Smooth muscle cell (in vitro differentiated cells): ENCODE data around the gene PATJ. TPM values are rescaled to one million over a fixed set of nuclear protein-coding genes. Genes with fewer than 3 reads are reported as not detected.
A peak's percentile ranks its signal among the peaks of the same experiment; 100 is the strongest.

ENCODE experiments used
- DNase-seq: peaks from one replicate; lab custom pipeline; 2025; ENCODE audit not compliant: unreplicated experiment; lab: John Stamatoyannopoulos, UW
- H2AFZ ChIP-seq: fragments of 200-600 bp; sonication (generic); 2 replicates; pipeline ENCODE4 v1.6.0; 2016; ENCODE audit warnings: antibody characterized with exemption, low read depth, mild to moderate bottlenecking
- H3F3A ChIP-seq: fragments of 200-600 bp; sonication (generic); 2 replicates; pipeline ENCODE4 v1.6.0; 2017; ENCODE audit warnings: antibody characterized with exemption, low read depth
- H3K27ac ChIP-seq: fragments of 200-600 bp; sonication (generic); 2 replicates; pipeline ENCODE4 v1.5.1; 2016; ENCODE audit warnings: low read depth, mild to moderate bottlenecking
- H3K27me3 ChIP-seq: fragments of 200-600 bp; sonication (generic); 2 replicates; pipeline ENCODE4 v1.6.1; 2016; ENCODE audit warnings: low read depth, mild to moderate bottlenecking
- H3K36me3 ChIP-seq: fragments of 200-600 bp; sonication (generic); 2 replicates; pipeline ENCODE4 v1.5.1; 2016; ENCODE audit warnings: low read depth
- H3K4me1 ChIP-seq: fragments of 200-600 bp; sonication (generic); 2 replicates; pipeline ENCODE4 v1.5.1; 2016; ENCODE audit warnings: low read depth
- H3K4me2 ChIP-seq: fragments of 200-600 bp; sonication (generic); 2 replicates; pipeline ENCODE4 v1.6.0; 2016; ENCODE audit warnings: mild to moderate bottlenecking
- H3K4me3 ChIP-seq: fragments of 200-600 bp; sonication (generic); 2 replicates; pipeline ENCODE4 v1.5.1; 2016; ENCODE audit warnings: mild to moderate bottlenecking
- H3K79me2 ChIP-seq: fragments of 200-600 bp; sonication (generic); 2 replicates; pipeline ENCODE4 v1.6.0; 2016; ENCODE audit warnings: low read depth, mild to moderate bottlenecking
- H3K9ac ChIP-seq: fragments of 200-600 bp; sonication (generic); 2 replicates; pipeline ENCODE4 v1.6.0; 2016; ENCODE audit warnings: low read depth
- H3K9me3 ChIP-seq: fragments of 200-600 bp; sonication (generic); replicated peaks from 2 replicates; pipeline ENCODE4 v1.5.1; 2016; ENCODE audit warnings: low read depth
- H4K20me1 ChIP-seq: fragments of 200-600 bp; sonication (generic); 2 replicates; pipeline ENCODE4 v1.6.0; 2016; ENCODE audit warnings: low read depth
- WGBS: methylation state at CpG from one replicate; pipeline ENCODE4 v1.1.7; 2016; ENCODE audit warnings: low lambda C conversion rate; 5-methylcytosine and 5-hydroxymethylcytosine counted together
- polyA plus RNA-seq: library from polyadenylated mRNA; unstranded; fragments of >200 nt; fragmentation: Nextera tagmentation; extraction: Ambion mirVana; gene quantifications from 2 replicates; pipeline ENCODE4 v1.2.1, GENCODE V29; 2016
- total RNA-seq: library from RNA; depleted of rRNA; stranded (reverse); fragments of >200 nt; gene quantifications from 2 replicates; pipeline ENCODE4 v1.2.3, GENCODE V29; 2014
- TF ChIP-seq, protein P1 (sequence below): fragments of 200-600 bp; sonication (generic); IDR thresholded peaks from 2 replicates; pipeline ENCODE4 v1.5.1; 2017; ENCODE audit warnings: borderline replicate concordance, mild to moderate bottlenecking, antibody characterized with exemption; ENCODE audit not compliant: insufficient read depth, poor library complexity, severe bottlenecking

PATJ gene
- total and polyA plus RNA-seq, 2 experiments from 2014 or later = 3.5 to 12.3 TPM

DNA sequence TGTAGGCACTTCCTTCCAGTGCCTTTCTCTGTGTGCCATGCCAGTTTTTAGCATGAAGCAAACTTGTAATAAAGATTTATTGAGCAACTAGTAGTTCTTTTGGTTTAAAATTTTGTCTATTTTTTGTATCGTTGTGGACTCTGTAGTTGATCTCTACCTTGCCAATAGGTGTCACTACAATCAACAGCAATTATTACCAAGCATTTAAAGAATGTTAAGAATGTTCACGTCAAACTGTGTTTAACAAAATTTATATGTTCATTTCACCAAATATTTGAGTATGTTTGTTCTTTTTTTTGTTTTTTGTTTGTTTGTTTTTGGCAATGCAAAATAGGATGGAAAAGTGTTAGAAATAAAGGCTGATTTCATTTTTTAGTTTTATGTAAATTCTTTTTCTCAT, 208.1 kb downstream of the PATJ start:
- TF ChIP-seq, protein P1, sequence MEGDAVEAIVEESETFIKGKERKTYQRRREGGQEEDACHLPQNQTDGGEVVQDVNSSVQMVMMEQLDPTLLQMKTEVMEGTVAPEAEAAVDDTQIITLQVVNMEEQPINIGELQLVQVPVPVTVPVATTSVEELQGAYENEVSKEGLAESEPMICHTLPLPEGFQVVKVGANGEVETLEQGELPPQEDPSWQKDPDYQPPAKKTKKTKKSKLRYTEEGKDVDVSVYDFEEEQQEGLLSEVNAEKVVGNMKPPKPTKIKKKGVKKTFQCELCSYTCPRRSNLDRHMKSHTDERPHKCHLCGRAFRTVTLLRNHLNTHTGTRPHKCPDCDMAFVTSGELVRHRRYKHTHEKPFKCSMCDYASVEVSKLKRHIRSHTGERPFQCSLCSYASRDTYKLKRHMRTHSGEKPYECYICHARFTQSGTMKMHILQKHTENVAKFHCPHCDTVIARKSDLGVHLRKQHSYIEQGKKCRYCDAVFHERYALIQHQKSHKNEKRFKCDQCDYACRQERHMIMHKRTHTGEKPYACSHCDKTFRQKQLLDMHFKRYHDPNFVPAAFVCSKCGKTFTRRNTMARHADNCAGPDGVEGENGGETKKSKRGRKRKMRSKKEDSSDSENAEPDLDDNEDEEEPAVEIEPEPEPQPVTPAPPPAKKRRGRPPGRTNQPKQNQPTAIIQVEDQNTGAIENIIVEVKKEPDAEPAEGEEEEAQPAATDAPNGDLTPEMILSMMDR = peak; percentile 22
- H3K9ac ChIP-seq = no peak overlapping the region

DNA sequence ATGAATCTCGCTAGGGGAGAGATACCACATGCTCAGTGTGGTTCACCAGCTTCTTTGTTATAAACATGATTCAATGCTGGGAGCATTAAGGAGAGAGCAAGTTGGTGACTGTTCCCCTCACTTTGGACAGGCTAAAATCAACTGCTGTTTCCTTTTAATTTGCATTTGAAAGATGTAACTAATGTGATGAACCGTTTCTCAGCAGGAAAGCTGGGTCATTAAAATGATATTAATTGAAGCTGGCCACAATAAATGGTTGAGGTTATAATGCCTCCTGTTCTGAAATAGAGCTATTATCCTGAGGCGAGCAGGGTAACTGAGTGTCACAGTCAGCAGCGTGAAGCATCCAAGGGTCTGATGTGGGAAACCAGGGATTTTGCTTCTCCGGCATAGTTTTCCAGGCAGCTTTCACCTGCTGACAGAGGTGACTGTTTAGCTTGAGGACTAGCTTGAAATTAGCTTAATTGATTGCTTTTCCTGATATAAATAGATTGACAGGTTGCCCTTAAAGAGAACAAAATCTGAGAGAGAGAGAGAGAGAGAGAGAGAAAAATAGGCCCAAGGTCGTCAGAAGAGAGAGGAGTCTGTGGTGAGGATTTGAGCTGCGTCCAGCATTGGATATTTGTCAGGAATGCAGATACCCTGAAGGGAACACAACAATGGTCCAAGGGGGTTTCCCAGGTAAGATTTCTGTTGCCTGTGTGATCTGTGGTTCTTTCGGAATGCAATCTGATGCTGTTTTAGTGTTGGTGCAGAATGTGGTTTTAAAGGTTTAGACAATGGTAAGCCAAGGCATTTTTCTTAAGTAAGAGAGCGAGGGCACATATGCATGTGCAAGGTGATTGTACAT, 209.7 kb downstream of the PATJ start:
- no peak overlapping the region for H3K4me3 ChIP-seq
- no peak overlapping the region for H3K9ac ChIP-seq
- H3K79me2 ChIP-seq = no peaks in the 10 kb centered on the region
- no peaks in the 10 kb centered on the region for H3K9me3 ChIP-seq
- no peaks in the 10 kb centered on the region for H3K4me1 ChIP-seq
- DNase-seq = no peak
- no peak overlapping the region for H2AFZ ChIP-seq
- 44% methylated on average over 9 of the region's 9 CpGs for WGBS
- no peaks in the 10 kb centered on the region for H3K27me3 ChIP-seq
- H3K27ac ChIP-seq = peak overlapping the region; percentile 32
- H3F3A ChIP-seq = no peaks in the 10 kb centered on the region
- H3K4me2 ChIP-seq = no peak overlapping the region
- TF ChIP-seq, protein P1 = no peak
- H4K20me1 ChIP-seq = no peaks in the 10 kb centered on the region
- no peaks in the 10 kb centered on the region for H3K36me3 ChIP-seq

More for the DNA sequence above, 208.1 kb downstream of the PATJ start:
- Histone ChIP-seq H3F3A (no peaks in the 10 kb centered on the region), H4K20me1 (no peaks in the 10 kb centered on the region), H3K9me3 (no peaks in the 10 kb centered on the region), H3K4me3 (no peak overlapping the region), H3K36me3 (no peaks in the 10 kb centered on the region), H3K79me2 (no peaks in the 10 kb centered on the region), H3K27ac (no peak overlapping the region), H2AFZ (no peak overlapping the region), H3K4me2 (no peak overlapping the region), H3K4me1 (no peaks in the 10 kb centered on the region), H3K27me3 (no peaks in the 10 kb centered on the region)
- no peak for DNase-seq
- WGBS = 44% methylated on average over 2 of the region's 2 CpGs

DNA sequence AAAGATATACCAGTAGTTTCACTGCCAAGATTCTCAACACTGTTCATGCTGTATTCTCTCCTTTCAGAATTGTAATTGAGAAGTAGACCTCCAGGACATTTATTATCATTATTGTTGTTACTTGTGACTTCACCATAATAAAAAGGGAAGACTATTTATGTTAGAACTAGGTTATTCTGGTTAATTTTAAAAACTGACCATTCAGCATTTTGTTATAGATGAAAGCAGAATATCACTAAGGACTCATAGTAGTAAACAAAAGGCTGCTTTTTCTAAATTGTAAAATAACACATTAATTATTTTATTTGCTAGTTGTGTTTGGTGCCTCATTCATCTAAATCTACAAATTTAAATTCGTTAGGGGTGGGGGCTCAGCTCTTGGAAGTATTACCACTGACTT, 210.4 kb downstream of the PATJ start:
- Histone ChIP-seq H3K4me2 (no peak overlapping the region), H3K9ac (no peak overlapping the region), H3K9me3 (no peaks in the 10 kb centered on the region), H4K20me1 (no peaks in the 10 kb centered on the region), H3F3A (no peaks in the 10 kb centered on the region), H3K36me3 (no peaks in the 10 kb centered on the region), H2AFZ (no peak overlapping the region), H3K4me1 (no peaks in the 10 kb centered on the region), H3K27ac (no peak overlapping the region), H3K79me2 (no peaks in the 10 kb centered on the region), H3K27me3 (no peaks in the 10 kb centered on the region), H3K4me3 (no peak overlapping the region)
- 70% methylated on average over 1 of the region's 1 CpG for whole genome bisulfite sequencing
- TF ChIP-seq, protein P1 = no peak
- no peak for DNase-seq
